IMR-90 (cell line): Measurements from ENCODE around the gene ASTN2. TPM values are rescaled to one million over a fixed set of nuclear protein-coding genes. Genes with fewer than 3 reads are reported as not detected.

Experiments used
- ATAC-seq: fragments of 200-7000 bp; cut with Tn5 transposase; 2 replicates; pipeline ENCODE4 v1.9.1; 2020; ENCODE audit warnings: low read depth, mild to moderate bottlenecking, moderate library complexity
- BruUV-seq: library from RNA; stranded (reverse); fragments of 400-500 nt; replicated peaks from 2 replicates; lab custom pipeline; 2021; lab: Mats Ljungman, UMichigan
- CTCF ChIA-PET: fragments of 300-600 bp; formaldehyde crosslinking; extraction: SDS; loops from one replicate; lab custom pipeline; 2021; ENCODE audit warnings: antibody characterized with exemption; lab: Yijun Ruan, JAX
- POLR2A ChIA-PET: fragments of 300-600 bp; sonication (Branson Sonifier 250); formaldehyde crosslinking; loops from one replicate; lab custom pipeline; 2022; ENCODE audit warnings: antibody characterized with exemption; ENCODE audit not compliant: unreplicated experiment; lab: Charles Lee
- DNase-seq: peaks from one replicate; pipeline ENCODE4 v3.0.0; 2013
- H2AFZ ChIP-seq: replicated peaks from 2 replicates; pipeline ENCODE3; 2013; ENCODE audit warnings: low read length, mild to moderate bottlenecking; ENCODE audit not compliant: poor library complexity
- H2AK5ac ChIP-seq: 2 replicates; pipeline ENCODE4 v1.6.1; 2013; ENCODE audit warnings: low read depth, low read length, inconsistent platforms
- H2AK9ac ChIP-seq: replicated peaks from 2 replicates; pipeline ENCODE3; 2013; ENCODE audit warnings: mild to moderate bottlenecking, low read depth, low read length, moderate library complexity; ENCODE audit not compliant: poor library complexity
- H2BK120ac ChIP-seq: 2 replicates; pipeline ENCODE4 v1.6.1; 2013; ENCODE audit warnings: low read depth, low read length, inconsistent platforms
- H2BK15ac ChIP-seq: 3 replicates; pipeline ENCODE4 v1.6.1; 2013; ENCODE audit warnings: low read depth, low read length, inconsistent platforms
- H2BK20ac ChIP-seq: 2 replicates; pipeline ENCODE4 v1.6.1; 2013; ENCODE audit warnings: low read depth, mild to moderate bottlenecking, inconsistent platforms, low read length, moderate library complexity
- H2BK5ac ChIP-seq: 2 replicates; pipeline ENCODE4 v1.6.1; 2013; ENCODE audit warnings: mild to moderate bottlenecking, low read depth, low read length, inconsistent platforms; ENCODE audit not compliant: poor library complexity, severe bottlenecking
- H3K14ac ChIP-seq: replicated peaks from 2 replicates; pipeline ENCODE4 v1.6.1; 2013; ENCODE audit warnings: low read depth, low read length, inconsistent platforms
- H3K18ac ChIP-seq: 2 replicates; pipeline ENCODE4 v1.6.1; 2013; ENCODE audit warnings: low read depth, low read length, control low read depth
- H3K23ac ChIP-seq: 2 replicates; pipeline ENCODE4 v1.6.1; 2013; ENCODE audit warnings: low read depth, low read length, inconsistent platforms
- H3K27ac ChIP-seq: 2 replicates; pipeline ENCODE4 v1.5.1; 2013; ENCODE audit warnings: mild to moderate bottlenecking, control low read depth, low read length; ENCODE audit not compliant: insufficient read depth
- H3K27me3 ChIP-seq: 2 replicates; pipeline ENCODE4 v1.6.1; 2013; ENCODE audit warnings: low read length; ENCODE audit not compliant: control insufficient read depth, insufficient read depth
- H3K36me3 ChIP-seq: 2 replicates; pipeline ENCODE4 v1.6.1; 2013; ENCODE audit warnings: low read length, mixed read lengths; ENCODE audit not compliant: control insufficient read depth, insufficient read depth
- H3K4ac ChIP-seq: 2 replicates; pipeline ENCODE4 v1.6.1; 2013; ENCODE audit warnings: low read depth, low read length, inconsistent platforms
- H3K4me1 ChIP-seq: 2 replicates; pipeline ENCODE4 v1.6.1; 2013; ENCODE audit warnings: low read length, mixed read lengths; ENCODE audit not compliant: control insufficient read depth, insufficient read depth
- H3K4me2 ChIP-seq: 2 replicates; pipeline ENCODE4 v1.6.1; 2013; ENCODE audit warnings: low read depth, mild to moderate bottlenecking, control low read depth, low read length, moderate library complexity
- H3K4me3 ChIP-seq: 2 replicates; pipeline ENCODE4 v1.5.1; 2013; ENCODE audit warnings: low read depth, mild to moderate bottlenecking, control low read depth, low read length, moderate library complexity; ENCODE audit not compliant: insufficient read depth
- H3K56ac ChIP-seq: 2 replicates; pipeline ENCODE4 v1.6.1; 2013; ENCODE audit warnings: low read length, inconsistent platforms; ENCODE audit not compliant: insufficient read depth; ENCODE audit errors: extremely low read depth
- H3K79me1 ChIP-seq, 2 experiments: 2 replicates each; pipeline ENCODE4 v1.6.1; 2013; ENCODE audit warnings: low read length in 2 of 2, inconsistent platforms in 1 of 2, low read depth in 1 of 2
- H3K9ac ChIP-seq: 2 replicates; pipeline ENCODE4 v1.6.1; 2013; ENCODE audit warnings: low read depth, low read length, control low read depth
- H3K9me1 ChIP-seq: 2 replicates; pipeline ENCODE4 v1.6.1; 2013; ENCODE audit warnings: low read length, inconsistent platforms; ENCODE audit not compliant: insufficient read depth
- H3K9me3 ChIP-seq: 2 replicates; pipeline ENCODE4 v1.6.1; 2013; ENCODE audit warnings: low read length; ENCODE audit not compliant: control insufficient read depth, insufficient read depth
- H4K20me1 ChIP-seq: 2 replicates; pipeline ENCODE4 v1.6.1; 2013; ENCODE audit warnings: low read length, inconsistent platforms; ENCODE audit not compliant: insufficient read depth
- H4K5ac ChIP-seq: 2 replicates; pipeline ENCODE4 v1.6.1; 2013; ENCODE audit warnings: mild to moderate bottlenecking, low read depth, low read length, control low read depth
- H4K8ac ChIP-seq, 2 experiments: 2 replicates each; pipeline ENCODE4 v1.6.1; 2013; ENCODE audit warnings: low read depth in 2 of 2, low read length in 2 of 2, control low read depth in 1 of 2, inconsistent platforms in 1 of 2
- H4K91ac ChIP-seq: 2 replicates; pipeline ENCODE4 v1.6.1; 2013; ENCODE audit warnings: low read depth, low read length, inconsistent platforms; ENCODE audit not compliant: insufficient read depth
- BHLHE40 ChIP-seq: fragments of 150-350 bp; IDR thresholded peaks from 2 replicates; pipeline ENCODE4 v1.6.1; 2016; ENCODE audit warnings: mild to moderate bottlenecking, low read depth, low read length
- CEBPB ChIP-seq: IDR thresholded peaks from 2 replicates; pipeline ENCODE4 v1.6.1; 2012; ENCODE audit warnings: low read depth, low read length, improper control_type of control experiment
- CHD1 ChIP-seq: IDR thresholded peaks from 2 replicates; pipeline ENCODE4 v1.6.1; 2012; ENCODE audit warnings: low read depth, low read length, improper control_type of control experiment
- CTCF ChIP-seq: conservative IDR thresholded peaks from 2 replicates; pipeline ENCODE4 v1.5.1; 2012; ENCODE audit warnings: mild to moderate bottlenecking, low read depth, low read length, improper control_type of control experiment
- FOS ChIP-seq: fragments of 150-350 bp; IDR thresholded peaks from 2 replicates; pipeline ENCODE4 v1.6.1; 2016; ENCODE audit warnings: low read depth, low read length
- MAFK ChIP-seq: IDR thresholded peaks from 2 replicates; pipeline ENCODE4 v1.6.1; 2012; ENCODE audit warnings: low read depth, low read length, improper control_type of control experiment
- MAZ ChIP-seq: IDR thresholded peaks from 2 replicates; pipeline ENCODE4 v1.6.1; 2012; ENCODE audit warnings: low read depth, mild to moderate bottlenecking, low read length, improper control_type of control experiment, moderate library complexity, borderline replicate concordance
- MXI1 ChIP-seq: IDR thresholded peaks from 2 replicates; pipeline ENCODE4 v1.6.1; 2012; ENCODE audit warnings: low read depth, mild to moderate bottlenecking, low read length, moderate library complexity, borderline replicate concordance
- NFE2L2 ChIP-seq: fragments of 150-350 bp; IDR thresholded peaks from 2 replicates; pipeline ENCODE4 v1.6.1; 2016; ENCODE audit warnings: low read depth, mild to moderate bottlenecking, low read length
- POLR2A ChIP-seq: IDR thresholded peaks from 2 replicates; pipeline ENCODE4 v1.6.1; 2012; ENCODE audit warnings: mild to moderate bottlenecking, low read depth, low read length
- RAD21 ChIP-seq: IDR thresholded peaks from 2 replicates; pipeline ENCODE4 v1.6.1; 2012; ENCODE audit warnings: low read length, improper control_type of control experiment
- RCOR1 ChIP-seq: IDR thresholded peaks from 2 replicates; pipeline ENCODE4 v1.6.1; 2012; ENCODE audit warnings: mild to moderate bottlenecking, low read length, improper control_type of control experiment; ENCODE audit not compliant: insufficient replicate concordance
- RFX5 ChIP-seq: IDR thresholded peaks from 2 replicates; pipeline ENCODE4 v1.8.0; 2012; ENCODE audit warnings: low read depth, mild to moderate bottlenecking, low read length, moderate library complexity
- SMC3 ChIP-seq: fragments of 150-350 bp; IDR thresholded peaks from 2 replicates; pipeline ENCODE4 v1.6.1; 2016; ENCODE audit warnings: low read depth, mild to moderate bottlenecking, antibody characterized with exemption, low read length, moderate library complexity
- USF2 ChIP-seq: fragments of 150-350 bp; IDR thresholded peaks from 2 replicates; pipeline ENCODE4 v1.6.1; 2017; ENCODE audit warnings: mild to moderate bottlenecking, antibody characterized with exemption, low read length, low read depth
- WGBS, 2 experiments: methylation state at CpG; one replicate each; pipeline versions ENCODE4 v1.1.5 to v1.1.7; 2013; ENCODE audit warnings: missing lambda C conversion rate in 2 of 2; ENCODE audit not compliant: insufficient read length in 1 of 2; ENCODE audit errors: extremely low coverage in 2 of 2; 5-methylcytosine and 5-hydroxymethylcytosine counted together
- dilution Hi-C: fragments of 300-500 bp; cut with HindIII; formaldehyde crosslinking; loops from one replicate; pipeline ENCODE4 v1.14.3; 2018; ENCODE audit warnings: low sequenced_read_pairs; ENCODE audit not compliant: unreplicated experiment
- in situ Hi-C: fragments of 300-500 bp; cut with MboI; formaldehyde crosslinking; loops from 3 replicates; pipeline ENCODE4 v1.14.3; 2019; ENCODE audit warnings: low sequenced_read_pairs, inconsistent platforms, mixed read lengths
- intact Hi-C: fragments of 100-400 bp; cut with micrococcal nuclease; formaldehyde crosslinking; loops from 2 replicates; pipeline ENCODE4 v1.10.0; 2022
- polyA plus RNA-seq, 3 experiments: library from polyadenylated mRNA; depleted of rRNA; stranded (reverse); fragments of >200 nt; gene quantifications; 2 replicates each; pipeline ENCODE4 v1.2.3, GENCODE V29; 2012; ENCODE audit warnings: low replicate concordance in 1 of 3
- total RNA-seq: library from RNA; depleted of rRNA; stranded (reverse); fragments of >200 nt; gene quantifications from 2 replicates; pipeline ENCODE4 v1.2.3, GENCODE V29; 2012
- TF ChIP-seq, protein P1 (sequence below): fragments of 150-350 bp; IDR thresholded peaks from 2 replicates; pipeline ENCODE4 v1.6.1; 2016; ENCODE audit warnings: low read depth, mild to moderate bottlenecking, low read length, moderate library complexity, borderline replicate concordance

ASTN2 gene
- total and polyA plus RNA-seq, 2 of the 4 experiments (the other 2 are of a cell fraction): 3.8 to 6.8 TPM

DNA sequence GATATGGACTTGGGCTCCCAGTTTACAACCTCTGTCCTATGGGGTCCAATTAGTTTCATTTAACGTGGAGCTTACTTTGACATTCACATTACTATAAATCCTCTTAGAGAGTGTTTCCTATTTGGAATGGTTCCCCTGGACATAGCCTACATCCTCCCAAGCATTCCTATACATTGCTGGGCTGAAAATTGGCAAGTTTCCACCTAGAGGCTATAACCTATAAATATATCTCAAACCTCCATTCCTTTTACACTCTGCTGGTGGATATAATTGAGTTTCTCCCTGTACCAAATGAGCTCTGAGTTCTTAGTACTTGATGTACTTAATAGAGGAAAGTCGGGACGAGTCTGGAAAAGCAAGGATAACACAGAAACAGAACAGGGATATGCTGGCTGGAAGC is 172.8 kb downstream of the ASTN2 start:
- Histone ChIP-seq H2AK9ac (no peak overlapping the region), H3K18ac (no peak overlapping the region), H4K91ac (no peak overlapping the region), H3K9ac (no peak overlapping the region), H3K23ac (no peak overlapping the region), H2AK5ac (no peak overlapping the region), H4K5ac (no peak overlapping the region), H3K36me3 (no peaks in the 10 kb centered on the region), H3K4me3 (no peak overlapping the region), H3K14ac (no peak overlapping the region), H3K27ac (no peak overlapping the region), H3K4me2 (no peak overlapping the region), H4K8ac (no peak overlapping the region), H3K27me3 (no peaks in the 10 kb centered on the region), H2BK15ac (no peak overlapping the region), H3K56ac (no peak overlapping the region), H3K9me3 (peaks cover 8% of the 10 kb centered on the region), H2BK5ac (no peak overlapping the region), H2BK20ac (no peak overlapping the region), H2BK120ac (no peak overlapping the region), H4K20me1 (no peaks in the 10 kb centered on the region), H3K4ac (no peak overlapping the region), H3K9me1 (no peaks in the 10 kb centered on the region), H3K79me1 (no peaks in the 10 kb centered on the region), H3K4me1 (no peaks in the 10 kb centered on the region), H2AFZ (no peak overlapping the region)
- intact Hi-C loops: no loop called here
- ChIA-PET CTCF (no interaction called here), POLR2A (no interaction called here)
- dilution Hi-C loops: no loop called here
- ATAC-seq: no peak
- no CpG with 5 or more reads among the region's 3 CpGs for WGBS, 2 experiments
- no peak for DNase-seq
- no TSS peak for BruUV-seq
- in situ Hi-C loops: no loop called here
- TF ChIP-seq RAD21 (no peak), CEBPB (no peak), NFE2L2 (no peak), SMC3 (no peak), POLR2A (no peak), MAFK (no peak), CHD1 (no peak), MXI1 (no peak), USF2 (no peak), MAZ (no peak), RFX5 (no peak), RCOR1 (no peak), CTCF (no peak), FOS (no peak), BHLHE40 (no peak)
- TF ChIP-seq, protein P1, sequence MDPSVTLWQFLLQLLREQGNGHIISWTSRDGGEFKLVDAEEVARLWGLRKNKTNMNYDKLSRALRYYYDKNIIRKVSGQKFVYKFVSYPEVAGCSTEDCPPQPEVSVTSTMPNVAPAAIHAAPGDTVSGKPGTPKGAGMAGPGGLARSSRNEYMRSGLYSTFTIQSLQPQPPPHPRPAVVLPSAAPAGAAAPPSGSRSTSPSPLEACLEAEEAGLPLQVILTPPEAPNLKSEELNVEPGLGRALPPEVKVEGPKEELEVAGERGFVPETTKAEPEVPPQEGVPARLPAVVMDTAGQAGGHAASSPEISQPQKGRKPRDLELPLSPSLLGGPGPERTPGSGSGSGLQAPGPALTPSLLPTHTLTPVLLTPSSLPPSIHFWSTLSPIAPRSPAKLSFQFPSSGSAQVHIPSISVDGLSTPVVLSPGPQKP: no peak
